Esophagus squamous epithelium (tissue), 4 donors: ENCODE data around the gene PRKAR2B.

Experiments
- POLR2A ChIP-seq, 4 donors: fragments of 450-650 bp; IDR thresholded peaks; one replicate each; pipeline ENCODE4 v1.6.1; 2017; ENCODE audit warnings: antibody characterized with exemption in 4 of 4, mild to moderate bottlenecking in 4 of 4, moderate library complexity in 3 of 4
- TF ChIP-seq, protein P1 (sequence below), 6 experiments: fragments of 450-650 bp in 4 of 6; fragments of 200-600 bp in 2 of 6; sonication (generic) in 2 of 6; IDR thresholded peaks; one replicate each; pipeline ENCODE4 v1.5.1; 2016 to 2019; ENCODE audit warnings: antibody characterized with exemption in 6 of 6, mild to moderate bottlenecking in 4 of 6, moderate library complexity in 4 of 6

DNA sequence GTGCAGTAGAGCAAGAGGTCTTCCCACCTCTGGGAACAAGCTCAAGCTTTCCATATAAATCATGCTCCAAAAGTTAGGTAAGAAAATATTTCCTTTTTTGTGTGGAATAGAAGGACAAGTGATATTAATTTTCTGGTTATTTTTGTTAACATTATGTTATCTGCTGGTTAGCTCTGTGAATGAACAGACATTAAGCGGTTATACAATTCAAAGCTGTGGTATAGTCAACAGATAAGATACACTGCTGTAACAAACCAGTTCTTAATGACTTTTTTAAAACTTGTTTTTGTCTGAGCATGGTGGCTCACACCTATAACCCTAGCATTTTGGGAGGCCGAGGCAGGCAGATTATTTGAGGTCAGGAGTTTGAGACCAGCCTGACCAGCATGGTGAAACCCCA lies 43.0 kb upstream of the PRKAR2B start:
- TF ChIP-seq, protein P1, sequence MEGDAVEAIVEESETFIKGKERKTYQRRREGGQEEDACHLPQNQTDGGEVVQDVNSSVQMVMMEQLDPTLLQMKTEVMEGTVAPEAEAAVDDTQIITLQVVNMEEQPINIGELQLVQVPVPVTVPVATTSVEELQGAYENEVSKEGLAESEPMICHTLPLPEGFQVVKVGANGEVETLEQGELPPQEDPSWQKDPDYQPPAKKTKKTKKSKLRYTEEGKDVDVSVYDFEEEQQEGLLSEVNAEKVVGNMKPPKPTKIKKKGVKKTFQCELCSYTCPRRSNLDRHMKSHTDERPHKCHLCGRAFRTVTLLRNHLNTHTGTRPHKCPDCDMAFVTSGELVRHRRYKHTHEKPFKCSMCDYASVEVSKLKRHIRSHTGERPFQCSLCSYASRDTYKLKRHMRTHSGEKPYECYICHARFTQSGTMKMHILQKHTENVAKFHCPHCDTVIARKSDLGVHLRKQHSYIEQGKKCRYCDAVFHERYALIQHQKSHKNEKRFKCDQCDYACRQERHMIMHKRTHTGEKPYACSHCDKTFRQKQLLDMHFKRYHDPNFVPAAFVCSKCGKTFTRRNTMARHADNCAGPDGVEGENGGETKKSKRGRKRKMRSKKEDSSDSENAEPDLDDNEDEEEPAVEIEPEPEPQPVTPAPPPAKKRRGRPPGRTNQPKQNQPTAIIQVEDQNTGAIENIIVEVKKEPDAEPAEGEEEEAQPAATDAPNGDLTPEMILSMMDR (IDR thresholded peaks at IDR 0.05) = no peak
- TF ChIP-seq POLR2A (IDR thresholded peaks at IDR 0.05) = no peak
